ENCODE data around the gene MYLK3.

MYLK3 gene

GRCh38 chr16:46728806-46729205, 19.3 kb downstream of the MYLK3 start:
- no peak for DNase-seq (ENCODE audit: low read depth)
- H3K4me3 ChIP-seq (ENCODE audit: low read length), result no peak overlapping the region
- no peak for TF ChIP-seq CTCF (conservative IDR thresholded peaks at IDR 0.05; ENCODE audit: low read length)

- TF ChIP-seq CTCF (conservative IDR thresholded peaks at IDR 0.05; ENCODE audit: low read length), result no peak
- H3K4me3 ChIP-seq (ENCODE audit: low read length), result no peak overlapping the region
- no peak for DNase-seq (ENCODE audit: low read depth)
Observed at GRCh38 chr16:46727630-46728029, 20.5 kb downstream of the MYLK3 start.

GRCh38 chr16:46727184-46727583, 21.0 kb downstream of the MYLK3 start:
- DNase-seq (ENCODE audit: low read depth), result no peak
- no peak for TF ChIP-seq CTCF (conservative IDR thresholded peaks at IDR 0.05; ENCODE audit: low read length)
- no peak overlapping the region for H3K4me3 ChIP-seq (ENCODE audit: low read length)

GRCh38 chr16:46721885-46722284, 26.3 kb downstream of the MYLK3 start:
- H3K4me3 ChIP-seq (ENCODE audit: low read length), result no peak overlapping the region
- no peak for DNase-seq (ENCODE audit: low read depth)
- TF ChIP-seq CTCF (conservative IDR thresholded peaks at IDR 0.05; ENCODE audit: low read length), result no peak

- no peak overlapping the region for H3K4me3 ChIP-seq (ENCODE audit: low read length)
- no peak for TF ChIP-seq CTCF (conservative IDR thresholded peaks at IDR 0.05; ENCODE audit: low read length)
- DNase-seq (ENCODE audit: low read depth), result no peak
Observed at GRCh38 chr16:46720619-46721018, 27.5 kb downstream of the MYLK3 start.

GRCh38 chr16:46719528-46719927, 28.6 kb downstream of the MYLK3 start:
- no peak for DNase-seq (ENCODE audit: low read depth)
- H3K4me3 ChIP-seq (ENCODE audit: low read length), result no peak overlapping the region
- TF ChIP-seq CTCF (conservative IDR thresholded peaks at IDR 0.05; ENCODE audit: low read length), result no peak

- no peak for DNase-seq (ENCODE audit: low read depth)
- H3K4me3 ChIP-seq (ENCODE audit: low read length), result no peak overlapping the region
- TF ChIP-seq CTCF (conservative IDR thresholded peaks at IDR 0.05; ENCODE audit: low read length), result no peak
Observed at GRCh38 chr16:46718214-46718613, 29.9 kb downstream of the MYLK3 start.
